NCI-H2227 treated with DMSO at 0.1 percent for 48 hours (cell line): ENCODE measurements around the gene ZNF18.

Experiments used
- DNase-seq: peaks from one replicate; lab custom pipeline; 2025; lab: John Stamatoyannopoulos, UW

ZNF18 gene, protein sequence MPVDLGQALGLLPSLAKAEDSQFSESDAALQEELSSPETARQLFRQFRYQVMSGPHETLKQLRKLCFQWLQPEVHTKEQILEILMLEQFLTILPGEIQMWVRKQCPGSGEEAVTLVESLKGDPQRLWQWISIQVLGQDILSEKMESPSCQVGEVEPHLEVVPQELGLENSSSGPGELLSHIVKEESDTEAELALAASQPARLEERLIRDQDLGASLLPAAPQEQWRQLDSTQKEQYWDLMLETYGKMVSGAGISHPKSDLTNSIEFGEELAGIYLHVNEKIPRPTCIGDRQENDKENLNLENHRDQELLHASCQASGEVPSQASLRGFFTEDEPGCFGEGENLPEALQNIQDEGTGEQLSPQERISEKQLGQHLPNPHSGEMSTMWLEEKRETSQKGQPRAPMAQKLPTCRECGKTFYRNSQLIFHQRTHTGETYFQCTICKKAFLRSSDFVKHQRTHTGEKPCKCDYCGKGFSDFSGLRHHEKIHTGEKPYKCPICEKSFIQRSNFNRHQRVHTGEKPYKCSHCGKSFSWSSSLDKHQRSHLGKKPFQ

DNA sequence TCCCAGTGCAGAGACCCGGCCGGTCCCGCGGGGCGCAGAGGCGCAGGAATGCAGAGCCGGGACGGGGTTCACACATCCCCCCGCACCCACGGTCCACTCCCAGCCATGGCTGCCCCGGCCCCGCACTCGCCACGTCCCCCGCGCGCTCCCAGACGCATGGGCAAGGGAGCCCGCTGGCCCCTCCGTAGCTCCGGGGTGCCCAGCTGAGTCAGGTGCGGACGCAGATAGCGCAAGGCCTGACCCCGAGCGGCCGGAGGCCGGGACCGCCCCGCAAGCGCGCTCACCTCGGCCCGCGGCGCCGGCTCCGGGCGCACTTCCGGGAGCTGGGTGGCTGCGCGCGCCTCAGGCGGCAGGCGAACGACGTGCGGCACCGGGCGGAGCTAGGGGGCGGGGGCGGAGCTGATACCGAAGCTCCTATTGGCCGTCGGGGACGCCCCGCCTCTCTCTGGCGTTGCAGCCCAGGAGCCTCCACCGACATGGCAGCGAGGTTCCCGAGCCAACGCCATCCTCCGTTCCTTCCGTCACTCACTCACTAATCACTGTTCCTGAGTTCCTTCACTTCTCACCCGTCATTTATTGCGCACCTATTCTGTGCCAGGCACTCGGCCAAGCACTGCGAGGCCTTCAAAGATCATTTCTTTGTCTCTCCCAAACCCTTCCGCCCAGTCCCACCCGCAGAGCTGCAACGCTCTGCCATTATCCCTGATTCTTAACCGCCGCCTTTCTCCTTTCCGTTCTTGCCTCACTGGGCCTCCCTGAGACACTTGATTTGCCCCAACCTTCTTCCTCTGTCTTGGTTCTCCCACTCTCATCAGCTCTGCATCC, at the start of gene ZNF18:
ZNF18 (minus strand) TSS at position 329 of the 825 bp plus-strand sequence. CDS start 4,646 bp downstream, outside the sequence.
- DNase-seq, result peak; percentile 74

- no peak for DNase-seq
Observed at GRCh38 chr17:12046786-12047185, 49.5 kb upstream of the ZNF18 start.

DNA sequence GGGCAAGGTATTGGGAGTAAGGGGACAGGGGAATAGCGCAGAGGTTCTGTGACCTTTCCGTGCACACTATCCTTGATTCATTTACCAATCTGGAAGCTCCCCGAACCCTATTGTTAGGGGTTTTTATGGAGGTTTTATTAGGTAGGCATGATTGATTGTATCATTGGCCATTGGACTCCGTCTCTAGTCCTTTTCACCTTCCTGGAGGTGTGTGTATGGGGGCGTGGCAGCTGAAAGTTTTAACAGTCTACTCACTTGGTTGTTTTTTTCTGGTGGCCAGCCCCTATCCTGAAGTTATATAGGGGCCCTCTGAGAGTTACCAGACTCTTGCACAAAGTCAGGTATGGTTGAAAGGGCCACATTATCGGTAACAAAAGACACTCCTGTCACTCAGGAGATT, 46.4 kb upstream of the ZNF18 start:
- DNase-seq, result no peak

- DNase-seq, result no peak
Observed at GRCh38 chr17:12041312-12041711, 44.0 kb upstream of the ZNF18 start.

GRCh38 chr17:12040478-12040877, 43.2 kb upstream of the ZNF18 start:
- no peak for DNase-seq

- DNase-seq, result no peak
Observed at GRCh38 chr17:12037970-12038369, 40.7 kb upstream of the ZNF18 start.

- DNase-seq, result no peak
Observed at GRCh38 chr17:12035673-12036072, 38.4 kb upstream of the ZNF18 start.

GRCh38 chr17:12034538-12034937, 37.3 kb upstream of the ZNF18 start:
- DNase-seq, result no peak

DNA sequence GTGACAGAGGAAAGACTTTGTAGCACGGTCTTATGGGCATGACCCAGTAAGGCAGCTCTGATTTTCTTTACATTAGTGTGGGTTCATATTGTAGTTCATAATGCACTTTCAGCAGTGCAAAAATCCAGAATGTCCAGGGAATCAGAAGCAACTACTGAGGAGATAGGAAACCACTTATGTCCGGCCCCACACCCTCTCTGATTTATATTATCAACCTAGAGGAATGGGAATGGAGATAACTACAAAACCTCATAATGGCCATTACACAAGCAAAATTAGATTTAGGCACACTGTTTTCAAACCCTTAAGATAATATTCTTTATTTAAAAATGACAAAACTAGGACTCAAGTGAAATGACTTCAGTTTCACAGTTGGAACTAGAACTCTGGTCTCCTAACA, 31.3 kb upstream of the ZNF18 start:
- no peak for DNase-seq

DNA sequence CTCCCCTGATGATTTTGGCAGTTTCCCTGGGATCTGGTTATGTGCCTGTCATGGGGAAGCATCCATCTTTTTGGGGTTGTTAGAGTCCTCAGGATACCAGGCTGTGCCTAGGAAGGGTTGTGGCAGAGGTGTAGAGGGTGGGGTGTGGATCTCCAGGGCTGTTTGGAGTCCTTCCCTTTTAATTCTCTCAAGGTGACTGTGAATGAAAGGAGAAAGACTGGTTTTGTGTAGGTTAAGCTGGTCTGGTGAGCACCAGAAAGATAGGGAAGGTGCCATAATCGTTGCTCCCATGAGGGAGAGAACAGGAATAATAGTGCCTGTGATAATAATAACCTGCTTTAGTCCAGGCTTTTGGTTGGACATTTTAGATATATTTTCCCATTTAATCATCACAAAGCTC, 30.4 kb upstream of the ZNF18 start:
- no peak for DNase-seq

- no peak for DNase-seq
Observed at GRCh38 chr17:12024327-12024726, 27.1 kb upstream of the ZNF18 start.

DNA sequence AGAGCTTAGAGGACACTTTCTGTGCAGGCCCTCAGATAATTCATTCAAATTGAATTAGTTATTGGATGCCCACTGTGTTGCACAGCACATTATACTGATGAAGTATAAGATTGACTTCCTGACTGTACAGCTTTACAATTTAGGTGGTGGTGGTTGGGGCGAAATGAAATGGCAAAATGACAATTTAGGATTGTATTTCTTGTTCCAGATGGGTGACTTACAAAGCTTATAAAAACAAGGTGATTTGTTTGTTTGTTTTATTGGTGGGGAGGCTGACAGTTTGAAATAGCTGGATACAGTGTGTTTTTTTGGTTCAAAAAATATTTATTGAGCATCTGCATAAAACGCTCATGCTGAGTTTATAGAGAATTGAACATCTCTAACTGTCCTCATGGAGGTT, 25.0 kb upstream of the ZNF18 start:
- no peak for DNase-seq

GRCh38 chr17:12021623-12022140, 24.4 kb upstream of the ZNF18 start:
- DNase-seq, result no peak

GRCh38 chr17:12020642-12021622, 23.7 kb upstream of the ZNF18 start, which contains the start of gene MAP2K4:
TSS of gene MAP2K4 (plus strand) at chr17:12020877. CDS start at chr17:12020887, 10 bp downstream.
- DNase-seq, result peak; percentile 54

DNA sequence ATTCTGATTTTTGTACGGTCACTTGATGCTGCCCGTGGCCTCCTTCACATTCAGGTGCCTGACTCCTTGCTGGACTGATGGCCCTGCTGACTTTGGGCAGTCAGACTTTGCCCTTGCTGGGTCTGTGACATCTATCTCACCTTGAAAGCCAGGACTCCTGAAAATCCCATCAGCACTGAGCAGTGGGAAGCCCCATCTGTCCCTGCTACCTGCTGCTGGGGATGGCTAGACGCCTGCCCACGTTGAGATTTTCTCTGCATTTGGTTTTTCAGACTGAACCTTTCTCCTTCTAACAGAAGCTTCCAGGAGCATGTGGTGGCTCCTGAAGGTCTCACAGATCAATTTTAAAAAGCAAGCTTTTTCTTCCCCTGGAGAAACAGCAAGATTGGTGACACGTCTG, 10.2 kb upstream of the ZNF18 start:
- no peak for DNase-seq

DNA sequence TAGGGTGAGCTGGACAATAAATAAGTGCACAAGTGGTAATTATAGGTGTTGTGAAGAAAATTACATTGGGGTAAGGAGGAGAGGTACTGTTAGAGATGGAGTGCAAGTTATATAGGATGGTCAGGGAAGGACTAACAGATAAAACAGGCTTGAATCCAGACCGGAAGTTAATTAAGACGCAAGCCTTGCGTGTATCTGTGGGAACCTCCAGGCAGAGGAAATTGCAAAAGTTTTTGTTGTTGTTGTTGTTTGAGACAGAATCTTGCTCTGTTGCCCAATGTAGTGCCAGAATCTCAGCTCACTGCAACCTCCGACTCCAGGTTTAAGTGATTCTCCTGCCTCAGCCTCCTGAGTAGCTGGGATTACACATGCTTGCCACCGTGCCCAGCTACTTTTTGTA, 2.4 kb upstream of the ZNF18 start:
- DNase-seq, result no peak

DNA sequence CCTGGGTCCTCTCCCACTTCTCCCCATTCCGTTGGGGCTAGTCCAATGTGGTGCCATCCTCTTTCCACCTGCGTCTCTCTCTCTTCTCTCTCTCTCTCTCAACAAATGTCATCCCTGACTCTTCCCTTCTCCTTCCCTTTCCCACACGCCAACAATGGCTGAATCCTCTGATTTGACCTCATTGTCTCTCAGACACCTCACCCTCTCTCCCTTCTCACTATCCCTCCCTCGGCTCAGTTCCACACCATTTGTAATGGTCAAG, 628 bp upstream of the ZNF18 start:
- no peak for DNase-seq

- peak; percentile 36 for DNase-seq
Observed at GRCh38 chr17:11996722-11997146, 541 bp downstream of the ZNF18 start.

DNA sequence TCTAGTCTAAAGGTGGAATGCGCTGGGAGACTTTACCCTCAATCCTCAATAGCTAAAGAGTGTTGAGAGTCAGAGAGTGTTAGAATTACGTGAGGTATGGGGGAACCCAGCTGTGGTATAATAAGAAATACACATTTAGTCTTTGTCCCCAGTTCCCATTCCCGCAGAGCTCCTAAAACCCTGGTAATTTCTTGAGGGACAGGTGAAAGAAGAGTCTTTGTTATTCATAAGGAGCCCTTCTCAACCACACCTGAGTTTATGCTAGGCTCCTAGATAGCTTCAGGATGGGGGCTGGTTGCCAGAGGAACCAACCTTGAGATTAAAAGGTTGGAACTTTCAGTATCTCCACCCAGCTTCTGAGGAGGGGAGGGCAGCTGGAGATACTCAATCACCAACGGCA, 5.8 kb downstream of the ZNF18 start:
- DNase-seq, result no peak

DNA sequence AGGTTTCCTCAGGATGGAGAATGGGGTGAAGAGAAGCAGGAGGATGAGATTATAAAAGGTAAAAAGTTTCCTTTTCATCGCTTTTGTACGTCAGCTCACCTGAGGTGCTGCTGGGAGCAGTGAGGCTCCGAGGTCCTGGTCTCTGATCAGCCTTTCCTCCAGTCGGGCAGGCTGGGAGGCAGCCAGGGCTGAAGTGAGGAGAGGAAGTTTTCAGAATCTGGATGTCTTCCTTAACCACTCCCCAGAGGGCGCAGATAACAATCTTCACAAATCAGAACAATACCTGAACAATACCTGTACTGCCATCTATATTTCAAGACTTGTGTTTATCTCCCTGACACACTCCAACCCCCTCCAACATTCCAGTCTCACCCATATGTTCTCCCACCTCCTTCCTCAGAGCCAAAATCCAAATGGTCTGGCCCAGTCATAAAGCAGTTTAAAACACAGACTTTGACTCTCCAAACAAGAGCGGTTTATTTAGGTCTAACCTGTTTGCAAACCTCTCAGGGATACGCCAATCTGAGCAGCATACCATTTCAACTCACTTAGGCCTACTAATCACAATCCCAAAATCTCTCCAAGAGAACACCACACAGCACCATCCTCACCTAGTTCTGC, 6.8 kb downstream of the ZNF18 start:
- no peak for DNase-seq

- no peak for DNase-seq
Observed at GRCh38 chr17:11986942-11987329, 10.3 kb downstream of the ZNF18 start.
